HepG2 (cell line): ENCODE measurements around the gene KLHL18.

Experiments
- CREB1 ChIP-seq, 2 experiments: fragments of 450-650 bp in 1 of 2; IDR thresholded peaks; 2 replicates each; pipeline ENCODE4 v1.6.1; 2016 to 2017; ENCODE audit warnings: control low read depth in 1 of 2, mild to moderate bottlenecking in 1 of 2, missing compliant biosample characterization in 1 of 2, missing genetic modification characterization in 1 of 2
- POLR2AphosphoS5 ChIP-seq: IDR thresholded peaks from 2 replicates; pipeline ENCODE4 v1.6.1; 2012; ENCODE audit warnings: low read depth, low read length
- STAT6 ChIP-seq: sonication (generic); formaldehyde crosslinking; IDR thresholded peaks from 2 replicates; pipeline ENCODE4 v1.4.0; 2020; ENCODE audit warnings: missing genetic modification reagents, mild to moderate bottlenecking, borderline replicate concordance
- TAF1 ChIP-seq: sonication (generic); formaldehyde crosslinking; IDR thresholded peaks from 2 replicates; pipeline ENCODE4 v1.4.0; 2020; ENCODE audit warnings: missing genetic modification reagents
- TFAP4 ChIP-seq: sonication (generic); IDR thresholded peaks from 2 replicates; pipeline ENCODE4 v1.6.1; 2016; ENCODE audit warnings: low read depth, borderline replicate concordance
- USF2 ChIP-seq, 2 experiments: sonication (generic) in 1 of 2; formaldehyde crosslinking in 1 of 2; IDR thresholded peaks; 2 replicates each; pipeline versions ENCODE4 v1.5.1 to v1.6.1; 2011 to 2020; ENCODE audit warnings: borderline replicate concordance in 1 of 2, low read depth in 1 of 2, low read length in 1 of 2, mild to moderate bottlenecking in 1 of 2, missing genetic modification reagents in 1 of 2, moderate library complexity in 1 of 2
- ZBTB7A ChIP-seq: sonication (generic); formaldehyde crosslinking; IDR thresholded peaks from 2 replicates; pipeline ENCODE4 v1.8.0; 2022; ENCODE audit warnings: mild to moderate bottlenecking, missing genetic modification reagents

- no peak for TF ChIP-seq TAF1 (CRISPR knock-in tag)
- TF ChIP-seq ZBTB7A (CRISPR knock-in tag), result no peak
- no peak for TF ChIP-seq POLR2AphosphoS5
- TF ChIP-seq TFAP4, result no peak
- no peak for TF ChIP-seq USF2 (IDR thresholded peaks at IDR 0.05; ENCODE audit: low read depth, low read length)
- no peak for TF ChIP-seq USF2 (CRISPR knock-in tag; IDR thresholded peaks at IDR 0.05; ENCODE audit: borderline replicate concordance)
- TF ChIP-seq STAT6 (CRISPR knock-in tag), result no peak
- no peak for TF ChIP-seq CREB1 (IDR thresholded peaks at IDR 0.05)
- no peak for TF ChIP-seq CREB1 (CRISPR knock-in tag; IDR thresholded peaks at IDR 0.05)
These were observed 93.6 kb downstream of the KLHL18 start for GRCh38 chr3:47376393-47376792.
